ENCODE measurements around the gene POLR3K. TPM values are rescaled to one million over a fixed set of nuclear protein-coding genes. Genes with fewer than 3 reads are reported as not detected.

POLR3K gene
- total RNA-seq, 1 donor from 2014 or later, result 4.6 TPM

GRCh38 chr16:66309-67182, 13.1 kb upstream of the POLR3K start:
- DNase-seq (ENCODE audit: low read depth in 2 of 2), result no peak

GRCh38 chr16:65745-66144, 12.3 kb upstream of the POLR3K start:
- peak; percentile 75 to 86 for DNase-seq (ENCODE audit: low read depth in 2 of 2)

GRCh38 chr16:64914-65255, 11.5 kb upstream of the POLR3K start:
- DNase-seq (ENCODE audit: low read depth in 2 of 2), result no peak

- DNase-seq (ENCODE audit: low read depth in 2 of 2), result no peak
Measured at GRCh38 chr16:63998-64913, 10.8 kb upstream of the POLR3K start.

GRCh38 chr16:63466-63865, 10.1 kb upstream of the POLR3K start:
- DNase-seq (ENCODE audit: low read depth in 2 of 2), result no peak

GRCh38 chr16:62968-63391, 9.6 kb upstream of the POLR3K start:
- no peak for DNase-seq (ENCODE audit: low read depth in 2 of 2)

- no peak for DNase-seq (ENCODE audit: low read depth in 2 of 2)
Measured at GRCh38 chr16:62283-62967, 9.0 kb upstream of the POLR3K start.

- no peak for DNase-seq (ENCODE audit: low read depth in 2 of 2)
Measured at GRCh38 chr16:61879-62281, 8.5 kb upstream of the POLR3K start.

GRCh38 chr16:60929-61878, 7.8 kb upstream of the POLR3K start:
- DNase-seq (ENCODE audit: low read depth in 2 of 2), result no peak

GRCh38 chr16:60166-60565, 6.8 kb upstream of the POLR3K start:
- no peak for DNase-seq (ENCODE audit: low read depth in 2 of 2)

GRCh38 chr16:59440-60059, 6.1 kb upstream of the POLR3K start:
- DNase-seq (ENCODE audit: low read depth in 2 of 2), result no peak

- DNase-seq (ENCODE audit: low read depth in 2 of 2), result no peak
Measured at GRCh38 chr16:58491-59439, 5.4 kb upstream of the POLR3K start.

- peak in 1 of 2 donors; percentile 42 for DNase-seq (ENCODE audit: low read depth in 2 of 2)
Measured at GRCh38 chr16:57711-58110, 4.3 kb upstream of the POLR3K start.

GRCh38 chr16:56231-56927, 3.0 kb upstream of the POLR3K start:
- DNase-seq (ENCODE audit: low read depth in 2 of 2), result no peak

GRCh38 chr16:55571-56136, 2.2 kb upstream of the POLR3K start:
- no peak for DNase-seq (ENCODE audit: low read depth in 2 of 2)

GRCh38 chr16:54237-54581, 801 bp upstream of the POLR3K start:
- no peak for DNase-seq (ENCODE audit: low read depth in 2 of 2)

- DNase-seq (ENCODE audit: low read depth in 2 of 2), result no peak
Measured at GRCh38 chr16:50769-51591, 2.4 kb downstream of the POLR3K start.
